PFSK-1 (cell line): ENCODE data around the gene SCAP.

Source experiments
- FOXP2 ChIP-seq: optimal IDR thresholded peaks from 2 replicates; pipeline ENCODE3; 2011; ENCODE audit warnings: borderline replicate concordance, control low read depth, inconsistent platforms; ENCODE audit not compliant: insufficient read depth; ENCODE audit errors: extremely low read length, extremely low read depth
- POLR2AphosphoS5 ChIP-seq: IDR thresholded peaks from 2 replicates; pipeline ENCODE4 v1.6.1; 2012; ENCODE audit warnings: low read depth, mild to moderate bottlenecking, control low read depth, low read length, moderate library complexity
- REST ChIP-seq, 2 experiments: IDR thresholded peaks; 2 replicates each; pipeline versions ENCODE4 v1.6.1 to v1.8.0; 2011 to 2012; ENCODE audit warnings: low read depth in 2 of 2, low read length in 2 of 2, control low read depth in 1 of 2, inconsistent platforms in 1 of 2, mild to moderate bottlenecking in 1 of 2, moderate library complexity in 1 of 2; ENCODE audit not compliant: insufficient read depth in 1 of 2
- SIN3A ChIP-seq: IDR thresholded peaks from 2 replicates; pipeline ENCODE4 v1.6.1; 2012; ENCODE audit warnings: mild to moderate bottlenecking, low read length, moderate library complexity, borderline replicate concordance; ENCODE audit not compliant: insufficient read depth
- TAF1 ChIP-seq: IDR thresholded peaks from 2 replicates; pipeline ENCODE4 v1.6.1; 2012; ENCODE audit warnings: low read length, control low read depth, borderline replicate concordance; ENCODE audit not compliant: insufficient read depth

Gene SCAP

DNA sequence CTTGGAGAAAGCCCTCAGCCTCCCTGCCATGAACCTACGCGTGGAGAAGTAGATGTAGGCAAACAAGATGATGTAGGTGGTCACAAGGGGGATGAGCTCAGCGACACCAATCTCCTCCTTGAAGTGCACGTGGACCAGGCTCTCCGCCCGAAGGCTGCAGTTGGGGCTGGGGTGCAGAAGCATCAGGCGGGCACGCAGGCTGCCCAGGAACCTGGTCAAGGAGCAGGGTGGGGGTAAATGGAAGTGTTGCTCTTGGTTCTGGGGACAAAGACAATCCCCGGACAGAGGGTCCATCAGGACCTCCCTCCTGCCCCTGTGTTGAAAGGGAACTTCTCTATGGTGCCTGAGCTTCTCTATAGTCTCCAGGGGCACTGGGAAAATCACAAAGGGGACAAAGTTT, 49.8 kb downstream of the SCAP start:
- TF ChIP-seq REST (IDR thresholded peaks at IDR 0.05; ENCODE audit: insufficient read depth in 1 of 2, low read depth in 2 of 2, low read length in 2 of 2): no peak
- TF ChIP-seq SIN3A: no peak
- TF ChIP-seq FOXP2: no peak
- TF ChIP-seq TAF1: no peak
- no peak for TF ChIP-seq POLR2AphosphoS5

- no peak for TF ChIP-seq SIN3A
- no peak for TF ChIP-seq POLR2AphosphoS5
- no peak for TF ChIP-seq FOXP2
- no peak for TF ChIP-seq REST (IDR thresholded peaks at IDR 0.05; ENCODE audit: insufficient read depth in 1 of 2, low read depth in 2 of 2, low read length in 2 of 2)
- no peak for TF ChIP-seq TAF1
These were observed 50.4 kb downstream of the SCAP start for GRCh38 chr3:47425383-47425778.

DNA sequence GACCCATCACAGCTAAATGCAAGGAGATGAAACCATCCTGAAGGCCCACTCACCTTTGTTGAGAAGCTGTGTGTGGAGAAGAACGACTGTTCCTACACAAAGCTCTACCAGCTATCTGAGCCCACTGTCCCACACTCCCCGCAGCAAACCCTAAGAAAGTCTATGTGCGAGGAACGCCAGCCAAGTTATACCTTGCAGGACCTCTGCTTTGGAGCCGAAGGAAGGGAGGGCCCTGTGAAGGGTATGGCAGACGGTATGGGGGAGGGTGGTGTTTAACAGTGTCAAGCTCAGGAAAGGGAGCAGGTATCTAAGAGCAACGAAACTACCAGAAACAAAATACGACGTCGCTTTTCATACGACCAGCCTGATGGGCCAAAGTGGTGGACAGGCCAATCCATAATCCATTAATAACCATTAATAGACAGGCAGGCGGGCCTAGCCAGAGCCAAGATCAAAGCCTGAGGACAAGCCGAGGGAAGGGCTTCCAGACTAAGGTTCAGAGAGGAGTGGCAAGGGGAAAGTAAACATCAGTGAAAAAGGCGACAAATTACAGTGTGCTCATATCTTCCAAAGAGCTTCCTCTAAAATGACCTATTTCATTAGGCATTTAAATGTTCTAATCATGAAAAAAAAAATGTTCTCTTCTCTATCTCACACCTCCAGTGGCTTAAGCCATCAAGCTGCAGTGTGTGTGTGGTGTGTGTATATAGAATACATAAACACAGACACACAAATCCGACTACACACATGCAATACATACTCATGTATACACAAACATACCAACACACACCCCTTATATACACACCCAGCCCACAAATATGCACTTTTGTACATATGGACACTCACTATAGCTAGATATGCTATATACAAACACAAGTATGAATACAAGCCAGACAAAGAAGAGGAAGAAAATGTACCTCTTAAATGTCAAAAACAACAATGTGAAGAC, 51.0 kb downstream of the SCAP start:
- TF ChIP-seq FOXP2 (no peak), TAF1 (no peak), POLR2AphosphoS5 (no peak), REST (IDR thresholded peaks at IDR 0.05; ENCODE audit: insufficient read depth in 1 of 2, low read depth in 2 of 2, low read length in 2 of 2) (no peak), SIN3A (no peak)

GRCh38 chr3:47423548-47424145, 52.1 kb downstream of the SCAP start:
- TF ChIP-seq REST (IDR thresholded peaks at IDR 0.05; ENCODE audit: insufficient read depth in 1 of 2, low read depth in 2 of 2, low read length in 2 of 2) (no peak), FOXP2 (no peak), POLR2AphosphoS5 (no peak), SIN3A (no peak), TAF1 (no peak)
